Occipital lobe (tissue), 2 donors: ENCODE measurements around the gene OLFM4. TPM values are rescaled to one million over a fixed set of nuclear protein-coding genes. Genes with fewer than 3 reads are reported as not detected.

Experiments
- DNase-seq: peaks from one replicate; lab custom pipeline; 2025; lab: John Stamatoyannopoulos, UW
- total RNA-seq: library from RNA; depleted of rRNA; stranded (reverse); fragments of >200 nt; gene quantifications from one replicate; pipeline ENCODE4 v1.2.3, GENCODE V29; 2014

OLFM4 gene
- total RNA-seq, 1 donor from 2014 or later, result 1.1 TPM

GRCh38 chr13:53068585-53069520 lies 40.2 kb downstream of the OLFM4 start:
- DNase-seq, result peak; percentile 14

DNA sequence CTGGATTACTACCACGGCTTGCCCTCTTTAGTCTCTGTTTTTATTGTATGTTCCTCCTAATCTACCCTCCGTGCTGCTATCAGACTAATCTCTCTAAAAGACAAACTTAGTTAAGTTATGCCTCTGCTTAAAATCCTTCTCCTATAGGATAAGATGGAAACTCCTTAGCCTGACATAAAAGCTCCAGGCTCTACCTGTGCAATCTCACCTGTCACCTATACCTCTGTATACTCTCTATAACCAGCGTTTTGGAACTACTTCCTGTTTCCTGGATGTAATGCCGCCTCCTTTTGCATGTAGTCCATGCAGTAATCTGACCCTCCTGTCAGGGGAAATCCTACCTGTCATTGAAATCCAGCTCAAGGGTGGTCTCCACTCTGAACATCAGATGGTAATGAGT lies 41.2 kb downstream of the OLFM4 start:
- DNase-seq, result no peak

DNA sequence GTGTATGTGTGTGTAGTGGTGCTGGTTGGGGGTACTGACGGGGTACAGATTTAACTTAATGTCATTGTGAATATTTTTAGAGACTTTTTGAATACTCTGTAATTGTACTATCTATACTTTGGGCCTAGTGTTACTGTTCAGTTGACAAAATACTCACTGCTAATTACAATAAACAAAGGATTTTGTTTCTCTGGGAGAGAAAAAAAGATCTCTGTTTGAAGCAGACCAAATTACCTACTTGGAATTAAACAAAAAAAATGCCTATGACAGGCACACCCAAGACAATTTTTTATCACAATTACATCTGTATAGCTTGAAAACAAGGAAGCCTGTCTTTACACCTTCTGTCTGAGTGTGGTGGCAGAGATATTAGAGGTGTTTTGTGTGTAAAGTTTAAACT lies 45.1 kb downstream of the OLFM4 start:
- no peak for DNase-seq

- DNase-seq, result no peak
Observed at GRCh38 chr13:53074114-53074513, 45.5 kb downstream of the OLFM4 start.

DNA sequence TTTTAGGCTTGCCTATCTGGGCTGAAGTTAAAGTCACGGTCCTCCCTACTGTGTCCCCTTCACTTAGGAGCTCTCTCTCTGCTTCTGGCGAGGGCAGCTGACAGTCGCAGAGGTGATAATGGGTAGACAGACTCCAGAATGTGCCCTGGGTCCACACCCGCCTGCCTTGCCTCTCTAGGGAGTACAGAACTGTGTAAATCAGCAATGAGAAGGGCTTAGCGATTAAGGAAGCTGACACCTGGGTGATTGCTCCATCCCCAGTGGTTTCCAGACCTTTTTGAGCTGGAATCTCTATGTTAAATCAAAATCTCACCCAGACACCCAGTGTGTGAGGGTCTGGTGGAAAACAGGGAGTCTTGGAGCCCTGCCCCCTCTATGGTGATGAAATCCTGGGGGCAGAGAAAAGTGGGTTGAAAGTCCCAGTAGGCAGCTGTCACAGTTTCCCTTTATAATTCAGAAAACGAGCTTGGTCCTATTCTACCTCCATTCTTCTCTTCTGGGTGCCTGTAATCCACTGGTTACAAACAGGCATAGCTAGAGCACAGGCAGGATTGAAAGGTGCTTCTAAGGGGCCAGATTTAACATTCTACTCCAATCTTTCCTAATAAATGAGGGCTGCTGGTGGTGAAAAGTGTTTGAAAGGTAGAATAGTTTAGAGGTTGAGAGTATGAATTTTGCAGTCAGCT lies 46.9 kb downstream of the OLFM4 start:
- no peak for DNase-seq

DNA sequence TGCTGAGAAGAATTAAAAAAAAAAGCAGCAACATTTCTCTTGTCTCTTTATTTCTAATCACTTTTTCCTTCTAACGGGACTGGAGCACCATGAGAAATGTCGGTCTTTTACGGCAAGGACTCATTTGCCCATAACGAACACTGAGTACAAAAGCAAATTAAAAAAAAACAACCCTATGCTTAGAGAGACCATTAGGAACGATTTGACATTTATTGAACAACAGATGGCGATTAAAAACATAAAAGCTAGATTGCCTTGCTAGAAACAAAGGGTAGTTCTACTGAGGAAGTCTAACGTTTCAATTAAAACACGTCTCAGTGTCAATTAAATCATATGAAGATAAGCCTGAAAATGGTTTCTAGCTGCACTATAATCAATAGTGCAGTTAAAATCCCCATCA lies 51.1 kb downstream of the OLFM4 start:
- DNase-seq, result no peak

DNA sequence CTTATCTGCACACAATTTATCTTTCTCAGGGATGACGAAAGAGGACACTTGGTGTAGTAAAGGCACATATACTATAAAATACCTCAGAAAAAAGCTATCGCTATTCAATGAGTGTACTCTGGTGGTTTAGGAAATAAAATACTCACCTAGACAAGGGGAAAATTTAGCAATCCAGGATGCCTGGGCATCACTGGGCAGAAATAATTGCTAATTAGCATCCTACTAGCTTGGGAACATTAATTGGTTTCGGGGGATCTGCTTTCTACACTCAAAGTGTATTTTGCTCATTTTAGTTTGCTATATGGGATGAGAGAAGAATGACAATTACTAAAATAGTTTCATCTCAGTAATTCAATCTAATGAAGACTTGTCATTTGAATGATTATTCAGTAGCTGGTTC lies 60.3 kb downstream of the OLFM4 start:
- DNase-seq, result no peak

DNA sequence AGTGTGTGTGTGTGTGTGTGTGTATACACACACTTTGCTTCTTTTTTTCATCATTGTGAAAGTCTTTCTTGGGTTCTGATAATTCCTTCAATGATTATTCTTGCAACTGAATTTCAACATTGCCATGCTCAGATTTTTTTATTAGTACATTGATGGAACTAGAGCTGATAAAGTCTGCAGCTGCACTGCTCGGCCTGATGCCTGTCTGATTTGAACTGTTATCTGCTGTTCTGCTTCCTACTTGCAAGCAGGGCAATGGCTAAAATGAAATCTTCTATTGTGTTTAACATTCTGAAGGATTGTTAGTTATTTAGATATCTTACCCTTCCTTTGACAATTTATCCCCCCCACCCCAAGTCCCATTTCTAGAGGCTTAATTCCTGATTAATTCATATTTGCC lies 61.3 kb downstream of the OLFM4 start:
- no peak for DNase-seq

- no peak for DNase-seq
Observed at GRCh38 chr13:53090461-53090860, 61.8 kb downstream of the OLFM4 start.

GRCh38 chr13:53092931-53093330 lies 64.3 kb downstream of the OLFM4 start:
- DNase-seq, result no peak

DNA sequence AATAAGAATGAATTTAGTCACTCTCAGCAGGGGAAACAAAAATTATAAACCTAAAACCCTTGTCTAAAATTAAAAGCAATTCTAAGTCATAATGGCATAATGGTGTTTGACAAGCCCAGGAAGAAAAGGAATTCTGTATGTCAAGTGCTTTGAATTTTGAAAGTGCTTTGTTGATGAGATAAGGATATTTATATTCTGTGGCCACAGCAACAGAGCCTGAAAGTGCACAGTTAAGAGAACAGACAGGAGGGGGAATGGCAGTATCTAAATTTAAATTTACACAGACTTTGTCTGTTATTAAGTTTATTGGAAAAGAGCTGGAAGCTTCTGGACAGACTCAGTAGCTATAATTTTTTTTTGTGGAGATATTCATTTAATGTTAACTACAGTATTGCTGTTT lies 69.8 kb downstream of the OLFM4 start:
- no peak for DNase-seq

DNA sequence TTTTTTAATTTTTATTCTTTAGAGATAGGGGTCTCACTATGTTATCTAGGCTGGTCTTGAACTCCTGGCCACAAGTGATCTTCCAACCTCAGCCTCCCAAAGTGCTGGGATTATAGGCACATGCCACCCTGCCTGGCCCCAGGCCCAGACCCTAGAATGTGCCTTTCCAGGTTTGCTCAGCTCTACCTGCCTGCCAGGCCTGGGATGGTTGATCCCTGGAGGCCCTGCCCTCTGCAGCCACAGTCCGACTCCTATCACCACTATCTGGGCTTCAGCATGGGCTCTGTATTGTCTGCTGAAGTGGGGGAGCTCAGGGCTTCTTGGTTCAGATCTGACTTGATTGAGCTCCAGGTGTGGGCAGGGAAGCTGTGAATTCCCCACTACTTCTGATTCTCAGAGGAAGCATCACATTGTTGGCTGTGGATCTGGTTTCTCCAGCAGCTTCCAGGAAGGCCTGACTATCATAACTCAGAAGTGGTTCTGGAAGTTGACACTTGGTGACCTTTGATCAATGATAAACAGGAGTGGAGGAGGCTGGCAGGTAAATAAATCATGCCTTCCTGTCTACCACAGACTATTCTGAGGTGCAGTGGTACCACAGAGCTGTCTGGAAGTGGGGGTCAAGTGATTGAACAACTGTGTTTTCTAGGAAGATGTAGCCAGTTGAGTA lies 71.9 kb downstream of the OLFM4 start:
- no peak for DNase-seq

Other genes starting within 250 kb of the OLFM4 start
- gene PCDH8, start 180.2 kb upstream of the OLFM4 start, total RNA-seq, result 32.6 TPM